Adipocyte (in vitro differentiated cells): Measurements from ENCODE around the gene RCN2.
A peak's percentile ranks its signal among the peaks of the same experiment; 100 is the strongest.

Experiments
- DNase-seq: peaks from one replicate; pipeline ENCODE4 v3.0.0-alpha.2; 2015; ENCODE audit warnings: low read depth
- H3K27me3 ChIP-seq: replicated peaks from 2 replicates; pipeline ENCODE4 v1.7.0; 2013; ENCODE audit warnings: mild to moderate bottlenecking, low read length, moderate library complexity; ENCODE audit not compliant: control insufficient read depth, insufficient read depth
- H3K36me3 ChIP-seq: 2 replicates; pipeline ENCODE4 v1.7.0; 2013; ENCODE audit warnings: low read length, mild to moderate bottlenecking, moderate library complexity; ENCODE audit not compliant: control insufficient read depth, insufficient read depth, severe bottlenecking
- H3K4me1 ChIP-seq: 2 replicates; pipeline ENCODE4 v1.7.0; 2013; ENCODE audit warnings: mild to moderate bottlenecking, low read length, moderate library complexity; ENCODE audit not compliant: control insufficient read depth, insufficient read depth
- H3K4me3 ChIP-seq: 2 replicates; pipeline ENCODE4 v1.7.0; 2013; ENCODE audit warnings: mild to moderate bottlenecking, low read length, moderate library complexity
- H3K9ac ChIP-seq: 2 replicates; pipeline ENCODE4 v1.7.0; 2013; ENCODE audit warnings: mild to moderate bottlenecking, low read length, moderate library complexity
- H3K9me3 ChIP-seq: 2 replicates; pipeline ENCODE4 v1.7.0; 2013; ENCODE audit warnings: mild to moderate bottlenecking, low read length, moderate library complexity; ENCODE audit not compliant: control insufficient read depth

RCN2 gene

GRCh38 chr15:76998663-76999285 lies 67.2 kb downstream of the RCN2 start:
- H3K4me3 ChIP-seq = no peak overlapping the region
- no peaks in the 10 kb centered on the region for H3K27me3 ChIP-seq

GRCh38 chr15:76999996-77000395 lies 68.4 kb downstream of the RCN2 start:
- Histone ChIP-seq H3K4me3 (no peak overlapping the region), H3K9me3 (no peaks in the 10 kb centered on the region), H3K9ac (no peak overlapping the region), H3K36me3 (no peaks in the 10 kb centered on the region), H3K27me3 (no peaks in the 10 kb centered on the region), H3K4me1 (peaks cover 11% of the 10 kb centered on the region)
- DNase-seq = no peak

More at GRCh38 chr15:76998663-76999285, 67.2 kb downstream of the RCN2 start:
- Histone ChIP-seq H3K9ac (no peak overlapping the region), H3K4me1 (peaks cover 11% of the 10 kb centered on the region), H3K9me3 (no peaks in the 10 kb centered on the region), H3K36me3 (no peaks in the 10 kb centered on the region)
- DNase-seq = no peak

- Histone ChIP-seq H3K9me3 (no peaks in the 10 kb centered on the region), H3K4me3 (no peak overlapping the region), H3K36me3 (no peaks in the 10 kb centered on the region), H3K27me3 (peaks cover 5% of the 10 kb centered on the region), H3K9ac (no peak overlapping the region), H3K4me1 (peaks cover 7% of the 10 kb centered on the region)
- DNase-seq = no peak
Observed at GRCh38 chr15:77001351-77001750, 69.8 kb downstream of the RCN2 start.

GRCh38 chr15:77001966-77002365 lies 70.4 kb downstream of the RCN2 start:
- no peak for DNase-seq
- H3K9ac ChIP-seq = no peak overlapping the region
- peaks cover under 1% of the 10 kb centered on the region for H3K4me1 ChIP-seq
- peaks cover 5% of the 10 kb centered on the region for H3K27me3 ChIP-seq
- H3K9me3 ChIP-seq = no peaks in the 10 kb centered on the region
- H3K36me3 ChIP-seq = no peaks in the 10 kb centered on the region
- no peak overlapping the region for H3K4me3 ChIP-seq

GRCh38 chr15:77002436-77002835 lies 70.9 kb downstream of the RCN2 start:
- DNase-seq = peak; percentile 17
- Histone ChIP-seq H3K27me3 (peaks cover 5% of the 10 kb centered on the region), H3K4me1 (no peaks in the 10 kb centered on the region)

GRCh38 chr15:77002954-77003912 lies 71.7 kb downstream of the RCN2 start:
- no peak for DNase-seq
- H3K9me3 ChIP-seq = no peaks in the 10 kb centered on the region
- H3K4me3 ChIP-seq = no peak overlapping the region
- H3K36me3 ChIP-seq = no peaks in the 10 kb centered on the region
- no peaks in the 10 kb centered on the region for H3K4me1 ChIP-seq
- peaks cover 5% of the 10 kb centered on the region for H3K27me3 ChIP-seq
- H3K9ac ChIP-seq = no peak overlapping the region

More at GRCh38 chr15:77002436-77002835, 70.9 kb downstream of the RCN2 start:
- no peak overlapping the region for H3K4me3 ChIP-seq
- no peaks in the 10 kb centered on the region for H3K9me3 ChIP-seq
- H3K9ac ChIP-seq = no peak overlapping the region
- H3K36me3 ChIP-seq = no peaks in the 10 kb centered on the region
